C4-2B (cell line): ENCODE measurements around the gene TPCN2.
A peak's percentile ranks its signal among the peaks of the same experiment; 100 is the strongest.

Source experiments
- CTCF ChIP-seq: fragments of 450-650 bp; conservative IDR thresholded peaks from 2 replicates; pipeline ENCODE4 v1.5.1; 2017; ENCODE audit warnings: mild to moderate bottlenecking
- ZFX ChIP-seq: fragments of 450-650 bp; IDR thresholded peaks from 2 replicates; pipeline ENCODE4 v1.6.1; 2017

- peak; percentile 99 for TF ChIP-seq CTCF
- no peak for TF ChIP-seq ZFX
These were observed 52.5 kb downstream of the TPCN2 start for GRCh38 chr11:69101115-69101791.
